Measurements from ENCODE around the gene EIF2B4. TPM values are rescaled to one million over a fixed set of nuclear protein-coding genes. Genes with fewer than 3 reads are reported as not detected.

EIF2B4 gene
- total and polyA plus RNA-seq, 2 of the 13 experiments (the other 11 are each of a cell fraction or from before 2014, with no cell fraction given): 91.5 to 96.4 TPM

- TF ChIP-seq GMEB2 (CRISPR knock-in tag; IDR thresholded peaks at IDR 0.05; ENCODE audit: low read depth) (peak; percentile 80), LBX2 (CRISPR knock-in tag; IDR thresholded peaks at IDR 0.05; ENCODE audit: borderline replicate concordance) (peak; percentile 84; the same call in 1 of the 2 replicates), ZNF432 (CRISPR knock-in tag; IDR thresholded peaks at IDR 0.05; ENCODE audit: borderline replicate concordance) (no peak), SNAPC4 (CRISPR knock-in tag; IDR thresholded peaks at IDR 0.05) (peak; percentile 81; the same call in 1 of the 2 replicates), ZNF776 (CRISPR knock-in tag; IDR thresholded peaks at IDR 0.05) (peak; percentile 96), ZFY (CRISPR knock-in tag; IDR thresholded peaks at IDR 0.05) (peak; percentile 99), NFAT5 (CRISPR knock-in tag; IDR thresholded peaks at IDR 0.05) (peak; percentile 71), ZNF792 (CRISPR knock-in tag; IDR thresholded peaks at IDR 0.05) (peak; percentile 84; the same call in 1 of the 2 replicates), CEBPG (CRISPR knock-in tag; IDR thresholded peaks at IDR 0.05) (no peak; the same call in none of the 2 replicates), ZNF577 (CRISPR knock-in tag; IDR thresholded peaks at IDR 0.05; ENCODE audit: borderline replicate concordance, low read depth) (peak; percentile 83), ZNF264 (CRISPR knock-in tag; IDR thresholded peaks at IDR 0.05) (no peak), ZMYM3 (CRISPR knock-in tag; IDR thresholded peaks at IDR 0.05) (peak; percentile 26; the same call in 1 of the 2 replicates), MLXIP (CRISPR knock-in tag; IDR thresholded peaks at IDR 0.05; ENCODE audit: borderline replicate concordance) (no peak)
Measured at GRCh38 chr2:27409321-27410073, 39.4 kb upstream of the EIF2B4 start, which contains the start of gene PPM1G (continued).
